Measurements from ENCODE around the gene CHRNA3.

DNA sequence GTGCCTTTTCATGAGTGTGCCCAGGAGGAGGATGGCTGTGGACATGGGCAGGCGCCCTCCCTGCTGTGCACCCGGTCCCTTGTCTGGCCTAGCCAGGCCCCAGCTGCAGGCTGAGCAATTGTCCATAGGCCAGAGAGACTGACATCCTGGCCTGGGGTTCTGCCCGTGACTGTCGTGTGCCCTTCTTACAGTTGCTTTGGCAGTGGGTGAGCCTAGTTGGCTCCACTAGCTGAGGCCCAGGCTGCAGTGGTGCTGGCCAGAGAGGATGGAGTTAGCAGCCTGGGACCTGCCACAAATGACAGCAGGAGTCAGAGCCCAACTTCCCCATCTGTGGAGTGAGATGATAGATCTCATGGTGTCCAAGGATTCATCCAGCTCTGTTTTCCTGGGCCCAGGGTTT is 29.2 kb upstream of the CHRNA3 start:
- TF ChIP-seq TAF1 (IDR thresholded peaks at IDR 0.05; ENCODE audit: borderline replicate concordance, low read depth, low read length): no peak
- no peak for TF ChIP-seq POLR2A (IDR thresholded peaks at IDR 0.05; ENCODE audit: low read depth, low read length)
- TF ChIP-seq POLR2AphosphoS5 (IDR thresholded peaks at IDR 0.05; ENCODE audit: low read depth, low read length): no peak

Data from GM12892 (cell line).